ENCODE results near the gene TMPRSS4.
A peak's percentile ranks its signal among the peaks of the same experiment; 100 is the strongest.

TMPRSS4 gene

DNA sequence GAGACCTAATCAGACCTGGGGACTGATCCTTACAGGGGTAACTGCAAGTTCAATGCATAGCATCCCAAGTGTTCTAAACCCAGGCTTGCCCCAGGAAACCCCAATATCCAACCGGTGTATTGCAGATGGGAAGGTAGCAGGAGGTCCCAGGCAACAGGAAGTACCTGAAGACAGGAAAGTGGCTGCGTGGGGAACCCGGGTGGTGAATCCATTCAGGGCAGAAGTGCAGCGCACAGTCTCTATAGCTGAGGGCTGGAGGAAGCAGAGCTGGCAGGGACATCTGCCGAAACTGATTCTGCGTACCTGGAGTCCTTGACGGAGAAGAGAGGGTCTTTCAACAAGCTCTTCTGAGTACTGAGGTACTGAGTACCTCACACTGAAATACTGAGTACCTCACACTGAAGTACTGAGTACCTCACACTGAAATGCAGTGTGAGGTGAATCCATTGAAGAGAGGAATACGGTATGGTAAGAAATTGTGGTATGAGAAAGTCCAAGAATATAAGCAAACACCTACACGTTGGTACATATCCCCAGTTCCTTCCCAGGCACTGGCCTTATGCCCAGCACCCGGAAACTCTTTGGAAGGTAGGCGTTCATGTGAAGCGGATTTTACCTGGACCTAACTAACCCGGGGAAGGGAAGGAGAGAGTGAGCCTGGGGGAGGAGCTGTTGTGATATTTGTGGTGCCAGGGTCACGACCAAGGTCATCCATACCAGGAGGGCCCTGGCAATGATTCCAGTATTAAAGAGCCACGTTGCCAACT is 55.7 kb downstream of the TMPRSS4 start:
- no peak for DNase-seq

DNA sequence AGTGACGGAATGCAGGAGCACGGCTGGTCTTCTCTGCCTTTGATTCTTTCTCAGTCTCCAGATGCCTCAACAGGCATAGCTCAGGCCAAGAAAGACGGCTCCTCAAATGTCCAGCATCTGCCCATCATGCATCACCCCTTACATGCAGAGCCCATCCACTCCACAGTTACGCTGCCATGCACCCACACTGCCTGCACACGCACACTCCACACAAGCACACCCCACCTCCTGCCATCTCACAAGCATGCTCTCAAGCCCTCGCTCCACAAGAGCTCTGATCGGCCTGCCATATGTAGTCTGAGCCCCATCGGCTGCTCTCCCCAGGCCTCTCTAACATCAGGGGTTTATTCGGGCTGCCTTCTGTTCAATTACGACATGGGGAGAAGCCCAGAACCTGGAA is 56.9 kb downstream of the TMPRSS4 start:
- no peak for DNase-seq

DNA sequence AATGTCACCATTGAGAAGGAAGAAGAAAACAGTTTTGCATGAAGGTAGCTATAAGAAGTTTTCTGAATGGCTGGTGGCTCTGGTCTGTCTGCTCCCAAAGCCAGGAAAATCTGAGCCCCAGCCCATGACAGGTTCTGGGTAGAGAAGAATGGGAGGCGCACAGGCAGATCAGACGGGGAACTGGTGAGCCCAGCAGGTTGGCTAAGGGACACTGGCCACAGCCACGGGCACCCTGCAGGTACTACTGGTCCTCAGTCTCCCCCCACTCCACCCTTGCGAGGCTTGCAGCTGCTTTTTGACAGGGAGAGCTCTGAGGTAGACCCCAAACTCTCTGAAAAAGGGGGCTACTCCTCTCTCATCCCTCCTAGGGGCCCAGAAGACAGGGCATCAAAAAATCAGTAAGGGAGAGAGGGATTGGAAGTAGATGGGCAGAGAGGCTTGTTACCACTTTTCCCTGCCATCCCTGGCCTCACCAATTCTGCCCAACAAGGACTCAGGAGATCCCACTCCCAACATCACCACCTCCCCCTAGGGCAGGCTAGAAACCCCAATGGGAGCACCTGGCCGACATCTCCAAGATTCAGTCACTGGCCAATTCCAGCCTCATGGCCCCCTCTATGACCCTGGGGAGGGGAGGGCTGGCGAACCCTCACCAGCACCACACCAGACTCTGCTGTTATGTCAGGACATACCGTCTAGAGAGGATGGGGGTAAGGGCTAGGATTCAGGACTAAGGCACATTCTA is 58.3 kb downstream of the TMPRSS4 start:
- no peak for DNase-seq

DNA sequence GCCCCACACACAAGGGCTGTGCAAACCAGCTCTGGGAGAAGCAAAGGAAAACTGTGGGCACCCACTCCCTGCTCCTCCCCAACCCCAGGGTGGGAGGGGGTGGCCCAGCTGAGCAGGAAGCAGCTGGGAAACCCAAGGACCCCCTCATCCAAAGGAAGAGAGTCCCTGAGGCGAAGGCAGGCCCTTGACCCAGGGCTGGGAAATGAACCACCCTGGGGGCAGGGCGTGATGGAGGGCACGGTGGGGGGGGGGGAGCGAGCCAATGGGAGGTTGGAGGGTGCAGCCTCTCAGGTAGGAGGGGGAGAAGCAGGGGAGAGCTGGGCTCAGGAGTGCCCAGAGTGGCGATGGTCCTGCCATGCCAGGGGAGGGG is 58.9 kb downstream of the TMPRSS4 start:
- no peak for DNase-seq

DNA sequence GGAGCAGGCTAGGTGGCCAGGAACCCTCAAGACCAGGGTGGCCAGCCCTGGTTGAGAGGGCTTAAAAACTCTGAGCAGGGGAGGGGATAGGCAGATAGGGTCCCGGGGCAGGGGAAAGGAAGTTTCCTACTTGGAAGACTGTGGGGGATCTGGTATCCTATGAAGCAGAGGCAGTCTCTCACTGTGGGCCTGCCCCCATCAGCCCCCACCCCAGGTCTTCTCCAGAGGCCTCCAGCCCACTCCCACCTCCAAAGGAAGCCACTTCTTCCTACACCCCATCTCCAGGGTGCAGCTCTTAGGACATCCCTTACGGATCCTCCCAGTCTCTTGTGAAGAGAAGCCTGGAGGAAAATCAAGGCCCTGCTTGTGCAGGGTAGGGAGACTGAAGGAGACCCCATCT is 59.5 kb downstream of the TMPRSS4 start:
- no peak for DNase-seq

DNA sequence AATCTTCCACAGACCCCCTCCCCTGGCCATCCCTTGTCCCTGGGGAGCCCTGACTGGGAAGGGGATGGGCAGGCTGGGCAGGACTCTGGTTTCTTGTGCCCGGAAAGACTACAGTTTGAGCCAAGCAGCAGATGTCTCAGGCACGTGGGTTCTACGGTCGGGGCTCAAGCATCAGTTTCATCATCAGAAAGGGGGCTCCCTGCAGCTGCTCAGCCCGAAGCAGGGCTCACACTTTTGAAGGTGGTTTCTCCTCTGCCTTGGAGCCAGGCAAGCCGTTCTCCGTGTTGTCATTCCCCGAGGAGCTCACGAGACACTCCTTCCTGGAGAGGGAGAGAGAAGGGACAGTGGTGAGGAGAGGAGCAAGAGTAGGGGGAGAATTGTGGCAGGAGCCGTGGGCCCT is 59.9 kb downstream of the TMPRSS4 start:
- DNase-seq: no peak

DNA sequence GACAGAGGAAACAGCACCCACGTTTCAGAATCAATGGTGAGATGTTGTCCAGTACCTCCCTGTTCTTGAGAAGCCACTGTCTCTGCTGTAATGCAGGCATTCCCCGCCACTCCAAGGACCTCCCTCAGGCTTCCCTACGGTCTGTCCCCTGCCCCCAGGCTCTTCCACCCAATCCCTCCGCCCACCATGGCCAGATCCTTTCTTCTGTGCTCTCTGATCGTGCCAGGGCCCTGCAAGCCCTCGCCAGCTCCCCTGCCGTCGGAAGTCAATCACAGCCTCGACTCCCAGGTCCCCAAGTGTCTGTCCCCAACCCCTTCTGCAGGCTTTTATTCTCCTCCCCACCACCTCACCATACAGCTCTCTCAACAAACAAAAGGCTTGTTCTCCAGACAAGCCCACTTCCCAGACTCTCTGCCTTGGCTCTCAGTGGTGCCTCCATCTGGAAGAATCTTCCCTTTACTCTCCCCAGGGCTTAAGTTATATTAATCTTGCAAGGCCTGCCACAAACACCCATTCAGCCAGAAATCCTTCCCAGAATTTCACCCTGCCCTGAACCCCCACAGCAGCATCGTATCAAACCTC is 62.1 kb downstream of the TMPRSS4 start:
- no peak for DNase-seq

DNA sequence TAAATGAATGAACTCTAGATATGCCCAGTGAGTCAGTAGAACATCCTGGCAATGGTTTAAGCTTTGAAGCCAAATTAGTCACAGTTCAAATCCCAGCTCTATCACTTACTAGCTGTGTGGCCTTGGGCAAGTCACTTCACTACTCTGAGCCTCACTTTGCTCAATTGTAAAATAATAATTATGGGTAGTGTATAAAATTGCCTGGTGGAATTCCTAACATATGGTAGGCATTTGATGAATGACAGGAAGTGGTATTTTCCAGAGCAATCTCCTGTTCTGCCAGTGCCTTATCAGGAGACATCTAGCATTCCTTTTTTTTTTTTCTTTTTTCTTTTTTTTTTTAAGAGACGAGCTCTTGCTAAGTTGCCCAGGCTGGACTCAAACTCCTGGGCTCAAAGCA is 62.7 kb downstream of the TMPRSS4 start:
- DNase-seq: no peak

DNA sequence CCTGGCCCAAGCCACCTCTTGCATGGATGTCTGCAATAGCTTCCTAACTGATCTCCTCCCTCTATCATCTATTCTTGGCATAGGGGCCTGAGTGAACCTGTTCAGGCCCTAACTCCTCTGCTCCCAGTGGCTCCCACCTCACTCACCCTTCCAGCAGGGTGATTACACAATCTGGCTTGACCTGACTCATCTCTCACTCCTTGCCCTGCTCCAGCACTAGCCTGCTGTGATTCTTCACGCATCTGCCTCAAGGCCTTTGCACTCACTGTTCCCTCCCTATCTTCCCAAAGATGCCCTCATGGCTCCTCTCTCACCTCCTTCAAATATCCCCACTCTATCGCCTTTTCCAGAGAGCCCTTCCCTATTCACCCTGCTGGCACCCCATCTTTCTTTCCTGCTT is 65.2 kb downstream of the TMPRSS4 start:
- DNase-seq: no peak

DNA sequence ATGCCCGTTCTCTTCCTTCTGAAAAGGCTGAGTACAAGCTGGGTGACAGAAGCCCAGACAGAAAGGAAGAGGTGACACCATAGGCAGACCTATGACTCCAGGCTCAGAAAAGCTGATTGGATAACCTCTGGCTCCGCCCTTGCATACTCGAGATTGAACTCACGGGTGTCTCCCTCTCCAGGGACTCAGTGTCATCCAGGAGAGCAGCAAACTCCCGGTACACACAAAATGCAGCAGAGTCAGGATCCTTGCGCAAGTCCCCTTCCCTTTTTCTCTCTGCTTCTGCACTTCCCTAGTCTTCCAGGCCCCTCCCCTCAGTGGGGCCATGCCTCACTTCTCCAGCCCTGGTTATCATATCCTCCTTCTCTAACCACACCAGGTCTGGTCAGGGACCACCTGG is 65.9 kb downstream of the TMPRSS4 start:
- no peak for DNase-seq

DNA sequence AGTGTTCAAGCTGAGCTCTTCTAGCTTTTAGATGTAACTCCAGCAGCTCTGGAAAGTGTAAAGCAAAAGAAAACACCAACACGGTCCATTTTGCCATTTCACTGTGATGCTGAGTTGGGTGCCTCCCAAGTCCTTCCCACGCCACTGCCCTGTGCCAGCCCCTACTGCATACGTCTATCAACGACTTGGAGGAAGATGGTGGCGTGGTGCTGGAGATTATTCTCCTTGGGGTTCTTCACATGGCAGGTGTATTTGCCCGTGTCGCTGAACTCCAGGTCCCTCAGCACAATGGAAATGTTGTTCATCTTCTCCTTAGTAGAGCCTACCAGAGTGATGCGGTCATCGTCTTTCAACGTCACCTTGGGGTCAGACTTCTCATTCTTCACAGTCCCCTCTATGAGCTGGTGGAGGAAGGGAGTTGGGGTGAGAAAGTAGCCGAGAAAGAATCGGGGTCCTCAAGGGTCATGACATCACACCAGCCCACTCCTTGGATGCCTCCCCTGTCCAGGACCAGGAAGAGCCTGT is 66.8 kb downstream of the TMPRSS4 start:
- DNase-seq: no peak

DNA sequence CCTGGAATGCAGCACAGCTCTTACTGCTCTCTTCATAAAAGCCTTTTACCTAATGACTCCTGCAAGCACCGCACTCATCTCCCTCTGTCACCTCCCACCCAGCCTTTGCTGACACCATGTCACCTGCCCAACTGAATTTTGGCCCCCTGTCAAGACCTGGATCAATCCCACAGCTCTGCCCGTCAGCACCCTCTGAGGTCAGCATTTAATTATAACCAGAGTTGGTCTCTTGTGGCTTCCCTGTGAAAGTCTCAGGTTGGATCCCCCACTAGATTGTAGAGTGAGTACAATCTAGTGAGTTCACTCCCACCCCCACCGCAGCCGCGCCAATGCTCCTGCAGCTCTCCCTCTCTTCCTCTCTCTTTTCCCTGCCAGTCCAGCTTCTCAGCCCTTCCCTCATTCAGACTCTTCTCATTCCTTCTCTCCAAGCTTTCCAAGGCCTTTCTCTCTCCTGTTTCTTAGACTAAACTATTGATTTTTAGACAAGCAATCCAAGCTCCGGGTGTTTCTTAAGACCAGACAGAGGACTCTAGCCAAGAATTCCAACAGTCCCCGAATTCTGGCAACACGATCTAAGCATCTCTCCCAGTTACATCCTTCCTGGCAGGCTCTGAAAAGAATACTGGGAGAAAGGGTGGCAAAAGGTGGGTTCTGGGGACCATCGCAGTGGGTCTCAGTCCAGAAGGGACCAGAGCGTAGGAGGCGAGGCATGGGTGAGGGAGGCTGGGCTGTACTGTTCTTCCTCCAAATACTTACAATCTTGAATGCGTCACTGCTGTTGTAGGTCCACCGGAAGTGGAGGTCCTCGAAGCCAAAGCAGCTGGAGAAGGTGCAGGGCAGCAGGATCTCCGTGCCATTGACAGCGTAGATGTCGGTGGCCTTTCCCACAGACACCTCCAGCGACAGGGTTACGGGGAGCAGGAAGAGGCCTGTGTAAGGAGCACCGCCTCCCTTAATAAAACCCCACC is 67.7 kb downstream of the TMPRSS4 start:
- no peak for DNase-seq

DNA sequence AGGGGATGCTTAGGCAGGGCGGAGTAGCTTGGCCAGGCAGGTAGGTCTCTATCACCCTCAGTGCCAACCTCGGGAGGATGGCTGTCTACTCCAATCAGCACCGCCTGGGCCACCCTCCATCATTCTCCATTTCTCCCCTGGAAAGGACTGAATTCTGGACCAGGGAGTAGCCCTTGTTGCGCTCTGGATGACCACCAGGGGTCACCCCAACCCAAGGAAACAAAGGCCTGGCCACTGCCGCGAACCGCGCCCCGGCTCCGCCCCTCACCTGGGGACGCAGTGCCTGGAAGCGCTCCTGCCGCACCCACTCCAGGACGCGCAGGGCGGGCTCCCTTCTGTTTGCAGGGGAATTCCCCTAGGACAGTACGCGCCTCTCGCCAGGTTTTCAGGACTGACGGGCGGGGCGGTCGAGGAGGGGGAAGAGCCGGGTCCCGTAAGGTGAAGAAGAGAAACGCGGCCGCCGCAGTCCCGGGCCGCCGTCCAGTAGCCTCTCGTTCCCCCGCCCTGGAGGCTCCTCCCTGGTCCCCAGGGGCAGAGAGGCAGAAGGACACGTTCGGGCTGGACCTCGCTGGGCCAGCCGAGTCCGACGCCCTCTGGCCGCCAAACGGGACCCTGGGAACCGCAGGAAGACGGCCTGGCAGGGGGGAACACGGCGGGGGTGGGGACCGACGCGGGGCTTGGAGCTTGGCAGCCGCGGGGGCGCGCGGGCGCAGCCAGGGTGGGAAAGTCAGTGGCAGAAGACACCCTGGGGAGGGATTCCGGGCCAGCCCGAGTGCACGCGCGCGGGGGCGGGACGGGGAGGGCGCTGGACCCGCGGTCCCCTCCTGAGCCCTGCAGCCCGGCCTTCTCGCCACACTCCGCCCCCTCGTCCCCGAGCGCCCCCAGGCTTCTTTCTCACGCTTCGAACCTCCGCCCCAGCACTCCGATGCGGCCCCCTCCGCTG is 68.7 kb downstream of the TMPRSS4 start:
- peak; percentile 89 for DNase-seq

DNA sequence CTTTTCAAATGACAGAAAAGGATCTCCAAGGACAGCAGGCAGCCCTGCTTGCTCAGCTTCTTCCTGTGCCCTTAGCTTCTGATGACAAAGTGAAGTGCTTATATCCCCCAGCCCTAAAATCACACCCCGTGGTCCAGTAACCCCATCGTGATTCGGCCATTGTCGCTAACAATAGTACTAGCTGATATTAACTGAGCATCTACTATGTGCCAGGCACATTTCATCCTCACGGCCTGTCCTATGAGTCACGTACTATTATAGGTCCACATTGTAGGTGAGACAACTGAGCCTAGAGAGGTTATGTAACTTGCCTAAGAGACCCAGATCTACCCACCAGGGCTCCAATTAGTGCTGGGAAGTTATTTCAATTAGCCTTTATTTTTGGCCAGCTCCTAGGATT is 69.7 kb downstream of the TMPRSS4 start:
- DNase-seq: no peak

DNA sequence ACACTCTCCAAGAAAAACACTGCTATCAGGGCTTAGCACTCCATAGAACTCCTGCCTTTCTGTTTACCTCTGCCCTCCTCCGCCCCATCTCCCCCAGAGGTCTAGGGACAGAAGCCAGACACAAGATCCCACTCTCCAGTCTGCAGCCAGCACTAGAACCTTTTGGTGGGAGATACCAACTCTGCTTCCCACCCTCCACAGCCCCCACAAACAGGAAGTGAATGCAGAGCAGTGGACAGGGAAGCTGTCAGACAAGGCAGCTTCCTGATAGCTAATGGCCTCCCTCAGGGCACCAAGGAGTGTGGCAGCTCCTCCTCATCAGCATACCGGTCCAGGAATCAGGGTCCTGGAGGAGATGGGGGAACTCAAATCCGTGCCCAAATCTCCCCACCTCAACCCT is 70.6 kb downstream of the TMPRSS4 start:
- DNase-seq: no peak

DNA sequence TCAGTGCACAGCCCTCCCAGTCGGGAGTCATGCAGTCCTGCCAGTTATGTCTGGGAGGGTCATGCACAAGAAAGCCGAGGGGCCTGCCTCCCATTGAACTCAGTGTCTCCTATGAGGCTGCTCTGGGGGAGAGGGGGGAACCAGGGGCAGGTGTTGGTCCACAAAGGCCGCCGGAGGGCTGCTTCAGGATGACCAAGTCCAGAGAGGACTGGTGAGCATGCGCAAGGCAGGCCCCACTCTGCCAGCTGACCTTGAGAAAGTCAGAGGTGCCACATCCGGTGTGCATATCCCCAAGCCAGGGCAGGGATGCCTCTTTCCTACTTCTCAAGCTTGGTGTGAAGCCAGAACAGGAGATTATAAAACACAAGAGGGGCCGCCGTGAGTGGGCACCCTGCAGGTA is 71.4 kb downstream of the TMPRSS4 start:
- no peak for DNase-seq

DNA sequence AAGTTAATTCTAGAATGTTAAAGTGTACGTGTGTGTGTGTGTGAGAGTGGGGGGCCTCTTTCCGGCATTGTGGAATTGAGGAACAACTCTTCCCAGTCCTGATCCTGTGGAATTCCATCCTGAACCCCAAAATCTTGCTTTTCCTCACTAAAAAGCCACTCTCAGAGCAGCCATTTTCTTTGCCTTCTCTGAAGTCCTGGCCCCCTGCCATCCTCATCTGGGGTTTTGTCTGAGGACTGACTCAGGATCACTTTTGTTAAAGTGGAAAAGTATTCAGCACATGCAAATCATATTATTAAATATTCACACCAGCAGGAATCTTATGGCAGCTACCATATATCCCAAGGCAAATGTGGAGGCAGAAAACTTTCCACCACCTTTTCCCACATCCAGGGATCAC is 72.0 kb downstream of the TMPRSS4 start:
- no peak for DNase-seq

DNA sequence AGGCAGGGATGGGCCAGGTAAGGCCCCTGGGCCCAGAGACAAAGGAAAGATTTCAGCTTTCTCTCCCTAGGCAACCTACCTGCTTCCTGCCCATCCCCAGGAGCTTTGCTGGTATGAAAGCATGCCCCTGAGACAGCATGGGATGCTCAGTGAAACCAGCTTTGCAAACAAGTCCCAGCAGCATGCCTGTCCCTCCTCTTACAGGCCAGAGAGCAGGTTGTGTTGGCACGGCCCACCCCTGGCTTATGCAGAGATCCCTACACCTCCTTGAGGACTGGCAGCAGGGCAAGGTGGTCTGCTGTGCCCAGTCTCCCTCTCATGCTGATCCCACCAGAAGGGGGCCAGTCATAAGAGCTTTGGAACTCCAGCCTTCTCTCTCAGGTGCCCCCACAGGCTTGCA is 72.6 kb downstream of the TMPRSS4 start:
- DNase-seq: no peak

DNA sequence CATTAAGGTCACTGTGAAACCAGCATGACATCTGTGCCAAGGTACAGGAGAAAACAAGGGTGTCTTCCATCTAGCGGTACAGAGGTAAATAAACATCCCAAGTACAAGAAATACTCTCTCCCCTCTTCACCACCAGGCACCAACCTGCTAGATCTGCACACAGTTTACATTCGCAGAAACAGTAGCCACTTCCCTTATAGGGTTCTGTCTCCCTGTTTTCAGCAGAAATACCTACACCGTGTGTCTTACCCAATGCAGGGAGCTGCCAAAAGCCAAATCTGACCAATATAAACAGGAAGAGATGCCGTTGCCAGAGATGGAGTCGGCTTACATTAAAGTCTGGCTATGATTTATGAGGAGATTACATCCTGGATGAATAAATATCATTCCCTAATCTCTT is 74.6 kb downstream of the TMPRSS4 start:
- no peak for DNase-seq

DNA sequence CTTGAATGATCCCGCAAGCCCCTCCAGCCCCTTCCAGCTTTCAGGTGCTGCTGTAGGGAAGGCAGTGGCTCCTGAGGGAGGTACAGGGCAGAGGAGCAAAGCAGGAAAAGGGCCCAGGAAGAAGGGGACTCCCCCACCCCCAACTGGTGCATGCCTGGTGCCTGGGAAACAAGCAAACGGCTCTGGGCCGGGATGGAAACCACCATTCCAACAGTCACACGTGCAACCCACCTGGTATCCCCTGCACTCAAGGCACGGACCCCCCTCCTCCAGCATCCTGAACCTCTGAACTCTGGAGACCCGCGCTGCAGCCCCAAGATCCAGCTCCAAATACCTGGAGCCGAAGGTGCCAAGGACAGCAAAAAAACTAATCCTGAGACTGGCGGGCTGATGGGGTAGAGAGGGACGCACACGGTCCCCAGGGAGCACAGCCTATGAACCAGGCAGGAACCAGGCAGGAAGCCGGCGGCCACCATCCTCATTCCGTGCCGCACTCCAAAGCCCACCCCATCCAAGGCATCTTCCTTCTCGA is 75.2 kb downstream of the TMPRSS4 start:
- no peak for DNase-seq

Data from right kidney (tissue), 1 donor.